HUES6 (cell line): ENCODE data around the gene TBC1D2B.

ENCODE experiments used
- H3K27ac ChIP-seq: 2 replicates; pipeline ENCODE4 v1.7.0; 2013; ENCODE audit warnings: low read depth, mild to moderate bottlenecking, low read length, inconsistent platforms
- H3K27me3 ChIP-seq: 2 replicates; pipeline ENCODE4 v1.6.1; 2013; ENCODE audit warnings: low read length; ENCODE audit not compliant: control insufficient read depth, insufficient read depth
- H3K36me3 ChIP-seq: 2 replicates; pipeline ENCODE4 v1.6.1; 2013; ENCODE audit warnings: low read length; ENCODE audit not compliant: control insufficient read depth, insufficient read depth
- H3K4me1 ChIP-seq: 2 replicates; pipeline ENCODE4 v1.6.1; 2013; ENCODE audit warnings: low read length; ENCODE audit not compliant: control insufficient read depth, insufficient read depth
- H3K4me3 ChIP-seq: 2 replicates; pipeline ENCODE4 v1.5.1; 2013; ENCODE audit warnings: low read depth, low read length
- H3K9ac ChIP-seq: one replicate; pipeline ENCODE4 v1.6.1; 2013; ENCODE audit warnings: mild to moderate bottlenecking, low read length
- H3K9me3 ChIP-seq: 2 replicates; pipeline ENCODE4 v1.6.1; 2013; ENCODE audit warnings: low read depth, low read length; ENCODE audit not compliant: control insufficient read depth, insufficient read depth

The TBC1D2B gene

GRCh38 chr15:78040653-78041244 lies 36.8 kb downstream of the TBC1D2B start:
- Histone ChIP-seq H3K36me3 (peaks cover 4% of the 10 kb centered on the region; the same call in 1 of the 2 replicates), H3K27me3 (no peaks in the 10 kb centered on the region), H3K27ac (no peak overlapping the region), H3K9ac (no peak overlapping the region), H3K4me3 (no peak overlapping the region), H3K4me1 (no peaks in the 10 kb centered on the region), H3K9me3 (no peaks in the 10 kb centered on the region)

DNA sequence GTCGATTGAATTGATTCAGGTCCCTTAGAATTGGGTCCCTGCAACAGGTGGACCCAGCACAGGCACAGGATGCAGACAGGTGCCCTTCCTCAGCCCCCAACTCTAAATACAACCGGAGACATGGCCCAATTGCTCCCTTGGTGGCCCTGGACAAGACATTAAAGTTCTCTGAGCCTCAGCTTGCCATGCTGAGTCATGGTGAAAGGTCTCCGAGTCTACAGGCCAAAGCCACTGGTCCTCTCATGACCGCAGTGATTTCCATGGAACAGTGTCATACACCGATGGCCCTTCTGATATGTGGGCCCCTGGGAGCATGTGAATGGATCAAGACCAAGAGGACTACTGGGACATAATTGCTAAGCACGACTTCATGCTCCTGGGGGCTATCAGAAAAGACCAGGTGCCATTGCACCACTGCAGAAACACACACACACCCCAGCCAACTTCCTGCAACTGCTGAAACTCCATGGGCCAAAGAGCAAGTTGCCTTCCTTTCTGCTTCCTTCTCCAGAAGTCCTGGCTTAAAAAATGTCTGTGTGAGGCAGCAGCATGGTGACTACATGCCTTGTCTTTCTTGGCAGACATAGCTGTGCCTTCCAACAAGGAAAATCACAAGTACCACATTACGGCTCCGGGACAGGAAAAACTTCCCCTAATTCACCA lies 38.8 kb downstream of the TBC1D2B start:
- Histone ChIP-seq H3K4me3 (no peak overlapping the region), H3K4me1 (no peaks in the 10 kb centered on the region), H3K27me3 (no peaks in the 10 kb centered on the region), H3K9me3 (no peaks in the 10 kb centered on the region), H3K27ac (no peak overlapping the region), H3K36me3 (no peaks in the 10 kb centered on the region), H3K9ac (no peak overlapping the region)

GRCh38 chr15:78037779-78038305 lies 39.7 kb downstream of the TBC1D2B start:
- Histone ChIP-seq H3K4me1 (no peaks in the 10 kb centered on the region), H3K27me3 (no peaks in the 10 kb centered on the region), H3K27ac (no peak overlapping the region), H3K9me3 (no peaks in the 10 kb centered on the region), H3K4me3 (no peak overlapping the region), H3K9ac (no peak overlapping the region), H3K36me3 (no peaks in the 10 kb centered on the region)

DNA sequence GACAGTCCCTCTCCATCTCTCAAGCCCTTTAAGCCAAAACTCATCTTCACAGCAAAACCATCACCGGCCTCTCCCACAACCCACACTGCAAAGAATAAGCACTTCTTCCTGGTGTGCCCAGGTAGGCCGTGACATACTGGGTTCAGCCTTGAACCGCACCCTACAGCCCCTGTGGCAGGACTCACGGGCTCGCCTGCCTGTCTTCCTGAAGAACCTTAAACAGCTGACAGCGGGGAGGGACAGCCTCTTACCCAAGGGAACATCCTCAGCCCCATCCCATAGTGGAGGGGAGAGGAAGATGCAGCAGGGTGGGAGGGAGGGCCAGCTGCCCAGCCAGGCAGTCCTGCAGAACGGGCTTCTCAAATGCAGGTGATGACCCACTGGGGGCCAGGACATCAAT lies 40.2 kb downstream of the TBC1D2B start:
- H3K9ac ChIP-seq, result no peak overlapping the region
- H3K9me3 ChIP-seq, result no peaks in the 10 kb centered on the region
- H3K36me3 ChIP-seq, result no peaks in the 10 kb centered on the region
- H3K4me3 ChIP-seq, result no peak overlapping the region
- no peak overlapping the region for H3K27ac ChIP-seq
- no peaks in the 10 kb centered on the region for H3K4me1 ChIP-seq
- no peaks in the 10 kb centered on the region for H3K27me3 ChIP-seq

DNA sequence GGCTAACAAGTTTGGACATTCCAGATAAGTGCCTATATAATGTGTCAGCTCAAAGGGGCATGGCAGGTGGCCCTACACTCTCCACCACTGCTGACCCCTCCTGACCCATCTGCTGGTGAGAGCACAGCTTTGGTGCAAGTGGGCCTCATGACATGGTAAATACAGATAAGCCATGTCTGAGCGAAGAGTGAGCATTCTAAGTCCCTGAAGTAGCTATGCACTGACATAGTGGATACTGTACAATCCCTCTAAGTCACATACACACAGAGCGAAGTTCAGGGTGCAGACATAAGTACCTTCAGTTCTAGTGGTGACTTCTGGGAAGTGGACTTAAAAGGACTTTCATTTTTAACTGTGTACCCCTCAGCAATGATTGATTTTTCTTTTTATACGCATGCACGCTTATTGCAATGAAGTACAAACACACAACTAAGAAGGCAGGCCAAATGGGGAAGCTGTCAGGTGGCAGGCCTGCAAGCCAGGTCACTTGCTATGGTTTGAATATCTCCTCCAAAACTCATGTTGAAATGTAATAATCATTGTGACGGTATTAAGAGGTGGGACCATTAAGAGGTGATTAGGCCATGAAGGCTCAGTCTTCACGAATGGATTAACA lies 41.5 kb downstream of the TBC1D2B start:
- no peak overlapping the region for H3K9ac ChIP-seq

DNA sequence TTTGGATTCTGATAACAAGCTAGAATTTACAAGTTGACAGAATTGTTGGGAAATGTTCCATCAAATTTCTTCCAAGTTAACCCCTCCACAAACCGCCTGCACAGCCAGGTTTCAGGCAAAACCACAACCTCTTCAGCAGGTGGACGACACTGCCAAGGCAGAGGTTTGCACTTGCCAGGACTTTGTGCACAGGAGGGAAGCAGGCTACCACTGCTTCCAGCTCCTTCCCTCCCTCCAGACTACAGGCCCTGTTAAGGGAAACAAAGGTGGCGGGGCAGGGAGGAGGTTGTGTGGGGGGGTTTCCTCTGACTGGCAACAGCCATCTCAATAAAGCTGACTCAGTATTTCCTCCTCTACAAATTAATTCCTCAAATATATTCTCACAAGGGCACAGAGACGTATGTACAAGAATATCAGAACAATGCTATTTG lies 42.2 kb downstream of the TBC1D2B start:
- Histone ChIP-seq H3K36me3 (no peaks in the 10 kb centered on the region), H3K9ac (no peak overlapping the region), H3K27me3 (no peaks in the 10 kb centered on the region), H3K9me3 (no peaks in the 10 kb centered on the region), H3K27ac (no peak overlapping the region), H3K4me3 (no peak overlapping the region), H3K4me1 (no peaks in the 10 kb centered on the region)

More for the DNA sequence above, 41.5 kb downstream of the TBC1D2B start:
- Histone ChIP-seq H3K27ac (no peak overlapping the region), H3K9me3 (no peaks in the 10 kb centered on the region), H3K4me3 (no peak overlapping the region), H3K27me3 (no peaks in the 10 kb centered on the region), H3K4me1 (no peaks in the 10 kb centered on the region), H3K36me3 (no peaks in the 10 kb centered on the region)

DNA sequence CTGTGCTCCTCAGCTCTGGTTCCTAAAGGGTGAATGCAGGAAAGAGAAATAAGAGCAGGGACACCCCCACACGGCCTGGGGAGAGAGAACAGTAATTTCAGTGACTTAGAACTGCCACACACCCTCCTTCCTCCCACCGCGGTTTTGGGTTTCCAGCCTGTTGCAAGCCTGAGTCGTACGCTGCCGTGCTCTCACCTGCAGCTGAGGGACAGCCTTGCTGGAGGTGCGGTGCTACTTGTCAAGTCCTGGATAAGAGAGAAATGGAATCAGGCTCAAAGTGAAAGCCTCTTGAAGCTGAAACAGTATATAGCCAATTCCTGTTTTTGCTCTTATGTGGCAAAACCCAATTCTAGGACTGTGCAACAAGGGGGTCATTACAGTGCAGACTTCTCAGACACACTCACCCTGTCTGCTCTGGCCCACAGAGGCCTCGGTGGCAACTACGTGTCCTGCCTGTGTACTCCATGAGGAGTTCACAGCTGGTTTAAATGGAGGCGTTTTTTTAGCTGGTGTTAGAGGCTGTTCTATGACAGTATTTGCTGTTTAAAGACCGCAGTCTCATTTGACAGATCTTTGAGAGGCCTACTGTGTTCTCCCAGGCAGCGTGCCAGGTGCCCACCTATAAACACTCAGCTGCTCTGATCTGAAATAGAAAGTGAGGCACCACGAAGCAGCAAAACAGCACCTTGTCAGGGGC lies 42.9 kb downstream of the TBC1D2B start:
- peaks cover 2% of the 10 kb centered on the region; the same call in 1 of the 2 replicates for H3K36me3 ChIP-seq
- no peak overlapping the region for H3K27ac ChIP-seq
- H3K4me3 ChIP-seq, result no peak overlapping the region
- H3K4me1 ChIP-seq, result no peaks in the 10 kb centered on the region
- no peaks in the 10 kb centered on the region for H3K9me3 ChIP-seq
- no peak overlapping the region for H3K9ac ChIP-seq
- H3K27me3 ChIP-seq, result no peaks in the 10 kb centered on the region

GRCh38 chr15:78033864-78034263 lies 43.6 kb downstream of the TBC1D2B start:
- no peak overlapping the region for H3K9ac ChIP-seq
- no peaks in the 10 kb centered on the region for H3K4me1 ChIP-seq
- H3K4me3 ChIP-seq, result no peak overlapping the region
- H3K9me3 ChIP-seq, result no peaks in the 10 kb centered on the region
- peaks cover 4% of the 10 kb centered on the region; the same call in 1 of the 2 replicates for H3K36me3 ChIP-seq
- no peak overlapping the region for H3K27ac ChIP-seq
- no peaks in the 10 kb centered on the region for H3K27me3 ChIP-seq

DNA sequence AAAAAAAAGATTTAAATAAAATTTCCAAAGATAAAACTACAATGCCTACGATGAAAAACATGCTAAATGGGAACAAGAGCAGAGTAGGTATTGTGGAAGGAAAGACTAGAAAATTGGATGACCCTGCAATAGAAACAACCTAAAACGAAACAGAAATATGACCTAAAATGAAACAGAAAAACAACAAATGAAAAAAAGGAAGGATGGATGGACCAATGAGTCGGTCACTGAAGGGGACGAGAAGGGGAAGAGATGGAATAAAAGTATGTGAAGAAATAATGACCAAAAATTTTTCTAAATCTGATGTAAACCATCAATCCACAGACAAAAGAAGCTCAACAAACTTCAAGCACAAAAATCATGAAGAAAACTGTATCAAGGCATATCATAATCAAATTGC lies 44.8 kb downstream of the TBC1D2B start:
- Histone ChIP-seq H3K4me1 (no peaks in the 10 kb centered on the region), H3K9ac (no peak overlapping the region), H3K27me3 (no peaks in the 10 kb centered on the region), H3K9me3 (no peaks in the 10 kb centered on the region), H3K36me3 (peaks cover 4% of the 10 kb centered on the region; the same call in 1 of the 2 replicates), H3K27ac (no peak overlapping the region), H3K4me3 (no peak overlapping the region)

DNA sequence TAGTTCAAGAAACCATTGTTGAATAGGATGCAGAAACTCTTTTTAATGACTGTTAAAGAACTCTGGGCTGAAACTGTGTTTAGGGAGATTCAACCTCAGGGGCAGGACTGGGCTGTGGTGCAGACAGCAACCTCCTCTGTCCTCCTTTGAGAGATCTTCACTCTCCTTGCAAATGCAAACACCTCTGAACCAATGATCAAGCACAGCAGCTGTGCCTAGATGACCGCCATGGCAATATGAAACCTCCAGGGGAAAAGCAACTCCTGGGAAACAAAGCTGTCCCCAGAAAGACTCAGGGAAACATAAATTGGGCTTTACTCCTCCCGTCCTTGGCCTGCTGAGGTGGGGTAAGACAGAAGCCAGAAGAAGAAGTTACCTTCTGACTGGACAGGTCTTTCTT lies 52.6 kb downstream of the TBC1D2B start:
- no peak overlapping the region for H3K4me3 ChIP-seq
- H3K27ac ChIP-seq, result no peak overlapping the region
- H3K27me3 ChIP-seq, result no peaks in the 10 kb centered on the region
- no peaks in the 10 kb centered on the region for H3K9me3 ChIP-seq
- H3K9ac ChIP-seq, result no peak overlapping the region
- no peaks in the 10 kb centered on the region for H3K4me1 ChIP-seq
- H3K36me3 ChIP-seq, result peaks cover 24% of the 10 kb centered on the region

DNA sequence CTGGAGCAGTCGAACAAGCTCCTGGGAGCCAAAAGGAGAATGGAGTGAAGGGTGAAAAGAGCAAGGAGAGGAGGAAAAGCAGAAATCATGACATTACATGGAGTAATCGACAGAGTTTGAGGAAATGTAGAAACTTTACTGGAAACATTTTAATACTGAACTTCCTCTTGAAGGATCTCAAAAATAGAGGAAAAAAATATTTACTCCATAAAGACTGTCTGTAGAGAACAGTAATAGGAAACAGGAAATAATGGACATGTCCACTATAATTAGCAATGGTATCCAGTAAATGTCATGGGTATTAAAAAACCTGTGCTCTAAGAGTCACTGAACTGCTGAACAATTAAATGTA lies 53.0 kb downstream of the TBC1D2B start:
- Histone ChIP-seq H3K4me1 (no peaks in the 10 kb centered on the region), H3K36me3 (peaks cover 20% of the 10 kb centered on the region), H3K27me3 (no peaks in the 10 kb centered on the region), H3K27ac (no peak overlapping the region), H3K9me3 (no peaks in the 10 kb centered on the region), H3K4me3 (no peak overlapping the region), H3K9ac (no peak overlapping the region)
